Endodermal cell (in vitro differentiated cells): ENCODE measurements around the gene HLCS. TPM values are rescaled to one million over a fixed set of nuclear protein-coding genes. Genes with fewer than 3 reads are reported as not detected.

Source experiments
- DNase-seq: peaks from one replicate; pipeline ENCODE4 v3.0.0-alpha.2; 2017
- H3K27ac ChIP-seq: 2 replicates; pipeline ENCODE4 v1.5.1; 2013; ENCODE audit warnings: mild to moderate bottlenecking, low read depth, low read length, moderate library complexity
- H3K27me3 ChIP-seq: 2 replicates; pipeline ENCODE4 v1.6.1; 2013; ENCODE audit warnings: mild to moderate bottlenecking, low read length, moderate library complexity; ENCODE audit not compliant: insufficient read depth, control insufficient read depth, poor library complexity, severe bottlenecking
- H3K36me3 ChIP-seq: 2 replicates; pipeline ENCODE4 v1.7.0; 2013; ENCODE audit warnings: mild to moderate bottlenecking, low read length, moderate library complexity; ENCODE audit not compliant: control insufficient read depth, insufficient read depth
- H3K4me1 ChIP-seq: one replicate; pipeline ENCODE4 v1.7.0; 2013; ENCODE audit warnings: low read length; ENCODE audit not compliant: control insufficient read depth, insufficient read depth
- H3K4me3 ChIP-seq: 2 replicates; pipeline ENCODE4 v1.5.1; 2013; ENCODE audit warnings: mild to moderate bottlenecking, low read length, moderate library complexity
- H3K9ac ChIP-seq: 2 replicates; pipeline ENCODE4 v1.6.1; 2013; ENCODE audit warnings: mild to moderate bottlenecking, low read length, moderate library complexity; ENCODE audit not compliant: poor library complexity, severe bottlenecking; ENCODE audit errors: extremely low read depth
- H3K9me3 ChIP-seq: 2 replicates; pipeline ENCODE4 v1.6.1; 2013; ENCODE audit warnings: mild to moderate bottlenecking, low read length, moderate library complexity; ENCODE audit not compliant: control insufficient read depth
- H3K27ac Mint-ChIP-seq: 2 replicates; pipeline ENCODE4 v1.8.0; 2020; ENCODE audit warnings: mixed read lengths
- H3K27me3 Mint-ChIP-seq: 2 replicates; pipeline ENCODE4 v1.8.0; 2021; ENCODE audit warnings: mild to moderate bottlenecking, mixed read lengths; ENCODE audit not compliant: insufficient read depth
- H3K36me3 Mint-ChIP-seq: 2 replicates; pipeline ENCODE4 v1.8.0; 2020; ENCODE audit warnings: low read depth, mixed read lengths
- H3K4me1 Mint-ChIP-seq: 2 replicates; pipeline ENCODE4 v1.8.0; 2020; ENCODE audit warnings: mixed read lengths
- H3K4me3 Mint-ChIP-seq: 2 replicates; pipeline ENCODE4 v1.8.0; 2020; ENCODE audit warnings: mild to moderate bottlenecking, moderate library complexity, mixed read lengths
- H3K9me3 Mint-ChIP-seq: 2 replicates; pipeline ENCODE4 v1.8.0; 2020; ENCODE audit warnings: mild to moderate bottlenecking, mixed read lengths
- WGBS, 2 experiments: methylation state at CpG; one replicate each; pipeline versions ENCODE4 v1.1.5 to v1.1.7; 2013; ENCODE audit warnings: missing lambda C conversion rate in 2 of 2, mixed read lengths in 1 of 2; ENCODE audit not compliant: insufficient coverage in 1 of 2, insufficient read length in 1 of 2; 5-methylcytosine and 5-hydroxymethylcytosine counted together
- total RNA-seq, 2 donors: library from RNA; stranded (reverse); fragmentation: NEBNext Ultra II Directional in 1 of 2; extraction: Animal tissue kit (Norgen Biotek cat#: 25700) in 1 of 2; gene quantifications; 2 replicates in 1 of 2; 3 replicates in 1 of 2; pipeline ENCODE4 v1.2.1, GENCODE V29; 2021
- TF ChIP-seq, protein P1 (sequence below): fragments of 200-600 bp; sonication (generic); conservative IDR thresholded peaks from 2 replicates; pipeline ENCODE4 v1.5.0; 2021; ENCODE audit warnings: antibody characterized with exemption, mild to moderate bottlenecking

Gene HLCS
- total RNA-seq, 2 donors from 2014 or later, result 25.0 to 30.1 TPM

DNA sequence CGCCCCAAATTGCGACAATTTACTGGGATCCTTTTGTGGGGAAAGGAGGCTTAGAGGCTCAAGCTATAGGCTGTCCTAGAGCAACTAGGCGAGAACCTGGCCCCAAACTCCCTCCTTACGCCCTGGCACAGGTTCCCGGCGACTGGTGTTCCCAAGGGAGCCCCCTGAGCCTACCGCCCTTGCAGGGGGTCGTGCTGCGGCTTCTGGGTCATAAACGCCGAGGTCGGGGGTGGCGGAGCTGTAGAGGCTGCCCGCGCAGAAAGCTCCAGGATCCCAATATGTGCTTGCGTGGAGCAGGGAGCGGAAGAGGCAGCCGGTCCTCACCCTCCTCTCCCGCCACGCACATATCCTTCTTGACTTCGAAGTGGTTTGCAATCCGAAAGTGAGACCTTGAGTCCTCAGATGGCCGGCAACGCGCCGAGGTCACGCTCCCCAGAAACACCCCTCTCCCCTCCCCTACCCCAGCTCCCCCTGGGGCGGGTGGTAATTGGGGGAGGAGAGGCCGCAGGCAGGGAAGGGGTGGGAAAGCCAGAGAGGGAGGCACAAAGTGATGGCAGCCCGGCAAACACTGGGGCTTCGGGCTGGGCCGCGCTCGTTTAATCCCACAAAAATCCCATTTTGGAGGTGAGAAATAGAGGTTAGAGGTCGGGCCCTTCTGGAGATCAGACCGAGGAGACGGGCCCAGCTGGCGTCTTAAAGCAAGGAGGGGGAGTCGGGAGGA is 261.4 kb downstream of the HLCS start:
- H3K9ac ChIP-seq, result no peak overlapping the region
- peaks cover 100% of the 10 kb centered on the region for H3K27me3 ChIP-seq
- H3K9me3 ChIP-seq, result no peaks in the 10 kb centered on the region
- TF ChIP-seq, protein P1, sequence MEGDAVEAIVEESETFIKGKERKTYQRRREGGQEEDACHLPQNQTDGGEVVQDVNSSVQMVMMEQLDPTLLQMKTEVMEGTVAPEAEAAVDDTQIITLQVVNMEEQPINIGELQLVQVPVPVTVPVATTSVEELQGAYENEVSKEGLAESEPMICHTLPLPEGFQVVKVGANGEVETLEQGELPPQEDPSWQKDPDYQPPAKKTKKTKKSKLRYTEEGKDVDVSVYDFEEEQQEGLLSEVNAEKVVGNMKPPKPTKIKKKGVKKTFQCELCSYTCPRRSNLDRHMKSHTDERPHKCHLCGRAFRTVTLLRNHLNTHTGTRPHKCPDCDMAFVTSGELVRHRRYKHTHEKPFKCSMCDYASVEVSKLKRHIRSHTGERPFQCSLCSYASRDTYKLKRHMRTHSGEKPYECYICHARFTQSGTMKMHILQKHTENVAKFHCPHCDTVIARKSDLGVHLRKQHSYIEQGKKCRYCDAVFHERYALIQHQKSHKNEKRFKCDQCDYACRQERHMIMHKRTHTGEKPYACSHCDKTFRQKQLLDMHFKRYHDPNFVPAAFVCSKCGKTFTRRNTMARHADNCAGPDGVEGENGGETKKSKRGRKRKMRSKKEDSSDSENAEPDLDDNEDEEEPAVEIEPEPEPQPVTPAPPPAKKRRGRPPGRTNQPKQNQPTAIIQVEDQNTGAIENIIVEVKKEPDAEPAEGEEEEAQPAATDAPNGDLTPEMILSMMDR, result no peak
- H3K27ac ChIP-seq, result no peak overlapping the region
- H3K36me3 ChIP-seq, result no peaks in the 10 kb centered on the region
- no peak overlapping the region for H3K4me3 ChIP-seq
- Mint-ChIP-seq H3K9me3 (no peaks in the 10 kb centered on the region), H3K27ac (no peak overlapping the region), H3K4me1 (peaks cover 40% of the 10 kb centered on the region), H3K4me3 (peak overlapping the region; percentile 24), H3K27me3 (peaks cover 100% of the 10 kb centered on the region), H3K36me3 (no peaks in the 10 kb centered on the region)
- WGBS, 2 experiments, result 3 to 4% methylated on average over 14 to 35 of the region's 39 CpGs
- peaks cover 14% of the 10 kb centered on the region for H3K4me1 ChIP-seq
- DNase-seq, result peak; percentile 67

DNA sequence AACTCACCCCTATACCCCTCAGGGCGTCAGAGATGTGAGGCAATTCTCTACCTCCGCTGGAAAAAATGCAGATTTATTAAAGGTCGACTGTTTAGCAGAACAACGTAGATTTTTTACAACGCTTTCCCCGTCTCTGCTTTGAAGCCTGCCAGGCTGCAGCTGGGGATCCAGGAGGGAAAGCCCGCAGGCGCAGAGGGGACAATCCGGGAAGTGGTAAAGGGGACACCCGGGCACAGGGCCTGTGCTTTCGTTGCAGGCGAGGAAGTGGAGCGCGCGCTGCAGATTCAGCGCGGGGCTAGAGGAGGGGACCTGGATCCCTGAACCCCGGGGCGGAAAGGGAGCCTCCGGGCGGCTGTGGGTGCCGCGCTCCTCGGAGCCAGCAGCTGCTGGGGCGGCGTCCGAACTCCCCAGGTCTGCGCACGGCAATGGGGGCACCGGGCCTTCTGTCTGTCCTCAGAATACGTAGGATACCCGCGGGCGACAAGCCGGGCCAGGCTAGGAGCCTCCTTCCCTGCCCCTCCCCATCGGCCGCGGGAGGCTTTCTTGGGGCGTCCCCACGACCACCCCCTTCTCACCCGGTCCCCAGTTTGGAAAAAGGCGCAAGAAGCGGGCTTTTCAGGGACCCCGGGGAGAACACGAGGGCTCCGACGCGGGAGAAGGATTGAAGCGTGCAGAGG is 262.1 kb downstream of the HLCS start:
- Histone ChIP-seq H3K27ac (no peak overlapping the region), H3K27me3 (peaks cover 100% of the 10 kb centered on the region), H3K36me3 (no peaks in the 10 kb centered on the region), H3K4me3 (no peak overlapping the region), H3K4me1 (peaks cover 14% of the 10 kb centered on the region), H3K9ac (no peak overlapping the region), H3K9me3 (no peaks in the 10 kb centered on the region)
- Mint-ChIP-seq H3K4me3 (no peak overlapping the region), H3K9me3 (no peaks in the 10 kb centered on the region), H3K4me1 (peaks cover 38% of the 10 kb centered on the region), H3K27ac (no peak overlapping the region), H3K36me3 (no peaks in the 10 kb centered on the region), H3K27me3 (peaks cover 100% of the 10 kb centered on the region)
- 2% methylated on average over 15 to 49 of the region's 49 CpGs for WGBS, 2 experiments
- DNase-seq, result no peak
- TF ChIP-seq, protein P1, result no peak

DNA sequence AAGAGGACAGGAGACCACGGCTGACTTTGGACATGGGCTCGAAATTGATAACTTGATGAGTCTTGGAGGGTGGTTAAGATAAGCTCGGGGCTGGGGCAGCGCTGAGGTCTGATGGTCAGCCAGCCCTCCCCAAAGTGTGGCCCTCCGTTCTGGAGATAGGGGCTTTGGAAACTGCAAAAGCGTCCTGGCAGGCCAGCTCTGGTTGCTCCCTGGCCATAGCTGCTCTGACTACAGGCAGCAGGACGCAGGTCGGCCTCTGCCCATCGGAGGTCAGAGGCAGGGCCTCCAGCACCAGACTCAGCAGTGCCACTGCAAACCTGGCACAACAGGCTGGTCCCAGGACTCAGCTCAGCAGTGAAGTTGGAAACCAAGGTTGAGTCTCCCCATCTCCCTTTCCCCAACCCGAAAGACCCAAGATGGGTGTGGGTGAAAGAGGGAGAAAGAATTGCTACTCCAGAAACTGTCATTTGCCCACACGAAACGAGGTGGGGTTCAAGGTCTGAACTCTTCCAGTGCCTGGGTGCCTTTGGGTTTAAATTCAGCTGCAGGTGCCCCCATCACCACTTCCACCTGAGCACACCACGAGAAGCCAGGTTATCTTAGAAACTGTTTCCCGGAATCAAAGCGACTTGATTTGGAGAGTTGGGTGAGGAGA is 262.7 kb downstream of the HLCS start:
- Mint-ChIP-seq H3K27ac (no peak overlapping the region), H3K4me1 (peaks cover 36% of the 10 kb centered on the region), H3K36me3 (no peaks in the 10 kb centered on the region), H3K9me3 (no peaks in the 10 kb centered on the region), H3K27me3 (peaks cover 98% of the 10 kb centered on the region), H3K4me3 (no peak overlapping the region)
- Histone ChIP-seq H3K36me3 (no peaks in the 10 kb centered on the region), H3K4me1 (peaks cover 11% of the 10 kb centered on the region), H3K4me3 (no peak overlapping the region), H3K9ac (no peak overlapping the region), H3K27me3 (peaks cover 98% of the 10 kb centered on the region), H3K27ac (no peak overlapping the region), H3K9me3 (no peaks in the 10 kb centered on the region)
- WGBS, 2 experiments, result 23 to 24% methylated on average over 4 to 14 of the region's 15 CpGs
- TF ChIP-seq, protein P1, result no peak
- no peak for DNase-seq
